ENCODE measurements around the gene RIPOR1.
A peak's percentile ranks its signal among the peaks of the same experiment; 100 is the strongest.
"Not testable (repeated sequence)": the region's sequence is repeated elsewhere in the genome, so short reads cannot be mapped to it uniquely, and the experiment has no call there.

Gene RIPOR1

GRCh38 chr16:67528222-67528869 is at the start of gene RIPOR1:
TSS of gene RIPOR1 (plus strand) at chr16:67528829. CDS start at chr16:67538447, 9,618 bp downstream.
- no peak for DNase-seq

GRCh38 chr16:67480833-67481560 is 47.6 kb upstream of the RIPOR1 start, which contains the start of gene ATP6V0D1:
TSS of gene ATP6V0D1 (minus strand) at chr16:67481157. CDS start at chr16:67481086, 71 bp downstream.
- peak; percentile 91 for DNase-seq

- DNase-seq, result no peak
These were observed 46.9 kb upstream of the RIPOR1 start for GRCh38 chr16:67481561-67482232.

- DNase-seq, result no peak
These were observed 46.2 kb upstream of the RIPOR1 start for GRCh38 chr16:67482233-67482924.

- no peak for DNase-seq
These were observed 45.5 kb upstream of the RIPOR1 start, which contains the start of gene AGRP for GRCh38 chr16:67483150-67483549. TSS of gene AGRP (minus strand) at chr16:67483547. CDS start at chr16:67483398, 149 bp downstream.

GRCh38 chr16:67483731-67484525 is 44.7 kb upstream of the RIPOR1 start:
- DNase-seq, result no peak

GRCh38 chr16:67486805-67487204 is 41.8 kb upstream of the RIPOR1 start:
- no peak for DNase-seq

- DNase-seq, result not testable (repeated sequence)
These were observed 41.1 kb upstream of the RIPOR1 start for GRCh38 chr16:67487561-67487960.

GRCh38 chr16:67489401-67490083 is 39.1 kb upstream of the RIPOR1 start:
- no peak for DNase-seq

- DNase-seq, result no peak
These were observed 38.1 kb upstream of the RIPOR1 start for GRCh38 chr16:67490335-67491096.

GRCh38 chr16:67499106-67499505 is 29.5 kb upstream of the RIPOR1 start:
- DNase-seq, result no peak

GRCh38 chr16:67504031-67505021 is 24.3 kb upstream of the RIPOR1 start:
- no peak for DNase-seq

GRCh38 chr16:67506468-67506867 is 22.2 kb upstream of the RIPOR1 start:
- no peak for DNase-seq

GRCh38 chr16:67509016-67509415 is 19.6 kb upstream of the RIPOR1 start:
- no peak for DNase-seq

GRCh38 chr16:67513892-67514291 is 14.7 kb upstream of the RIPOR1 start:
- DNase-seq, result not testable (repeated sequence)

- no peak for DNase-seq
These were observed 14.2 kb upstream of the RIPOR1 start for GRCh38 chr16:67514382-67514828.

- no peak for DNase-seq
These were observed 12.1 kb upstream of the RIPOR1 start for GRCh38 chr16:67516296-67517154.

- no peak for DNase-seq
These were observed 11.5 kb upstream of the RIPOR1 start for GRCh38 chr16:67517155-67517445.
